GM12878 (cell line): ENCODE measurements around the gene MRPS18A. TPM values are rescaled to one million over a fixed set of nuclear protein-coding genes. Genes with fewer than 3 reads are reported as not detected.
"Not testable (repeated sequence)": the region's sequence is repeated elsewhere in the genome, so short reads cannot be mapped to it uniquely, and the experiment has no call there.

Experiments used
- ATAC-seq: fragments of 200-7000 bp; cut with Tn5 transposase; 3 replicates; pipeline ENCODE4 v1.9.1; 2020; ENCODE audit warnings: mild to moderate bottlenecking, moderate library complexity
- BruUV-seq: library from RNA; stranded (reverse); fragments of 400-500 nt; replicated peaks from 2 replicates; lab custom pipeline; 2021; lab: Mats Ljungman, UMichigan
- CTCF ChIA-PET: fragments of 300-600 bp; sonication (Branson Sonifier 250); formaldehyde crosslinking; extraction: SDS; loops from one replicate; lab custom pipeline; 2021; ENCODE audit warnings: inconsistent platforms; lab: Yijun Ruan, JAX
- POLR2A ChIA-PET: fragments of 350-600 bp; formaldehyde crosslinking; extraction: SDS; loops from one replicate; lab custom pipeline; 2021; ENCODE audit warnings: inconsistent platforms; lab: Charles Lee
- RAD21 ChIA-PET: fragments of 300-600 bp; sonication (Branson Sonifier 250); formaldehyde crosslinking; loops from one replicate; lab custom pipeline; 2023; ENCODE audit warnings: antibody characterized with exemption; ENCODE audit not compliant: unreplicated experiment; lab: Charles Lee
- SMC1A ChIA-PET: fragments of 300-600 bp; sonication (Branson Sonifier 250); formaldehyde crosslinking; loops from one replicate; lab custom pipeline; 2023; ENCODE audit not compliant: unreplicated experiment, uncharacterized antibody; lab: Charles Lee
- DNase-seq: peaks from one replicate; pipeline ENCODE4 v3.0.0-alpha.2; 2011; ENCODE audit warnings: low read depth, low spot score
- FAIRE-seq: peaks from 3 replicates; lab custom pipeline; 2011; peaks lifted over from hg19 to GRCh38; lab: Jason Lieb, UNC
- H2AFZ ChIP-seq: 2 replicates; pipeline ENCODE4 v1.6.0; 2011; ENCODE audit warnings: low read depth, low read length, control low read depth; ENCODE audit not compliant: control insufficient read depth
- H3K27ac ChIP-seq: 2 replicates; pipeline ENCODE4 v1.5.1; 2011; ENCODE audit warnings: control low read depth; ENCODE audit not compliant: control insufficient read depth, insufficient read depth
- H3K27me3 ChIP-seq, 2 experiments: replicated peaks in 1 of 2; 2 replicates each; pipeline versions ENCODE4 v1.6.0 to v1.6.1; 2011; ENCODE audit warnings: low read length in 1 of 2; ENCODE audit not compliant: control insufficient read depth in 2 of 2, insufficient read depth in 2 of 2
- H3K36me3 ChIP-seq, 2 experiments: 2 replicates each; pipeline ENCODE4 v1.5.1; 2011; ENCODE audit warnings: low read length in 1 of 2; ENCODE audit not compliant: control insufficient read depth in 2 of 2, insufficient read depth in 2 of 2
- H3K4me1 ChIP-seq: 2 replicates; pipeline ENCODE4 v1.6.1; 2011; ENCODE audit warnings: mild to moderate bottlenecking, low read length, moderate library complexity, mixed read lengths; ENCODE audit not compliant: control insufficient read depth, insufficient read depth
- H3K4me2 ChIP-seq: 2 replicates; pipeline ENCODE4 v1.6.0; 2011; ENCODE audit warnings: control low read depth; ENCODE audit not compliant: control insufficient read depth, insufficient read depth
- H3K4me3 ChIP-seq: fragments of 200-600 bp; sonication (generic); 2 replicates; pipeline ENCODE4 v1.5.1; 2016
- H3K79me2 ChIP-seq: 2 replicates; pipeline ENCODE4 v1.6.0; 2011; ENCODE audit warnings: low read length; ENCODE audit not compliant: control insufficient read depth, insufficient read depth
- H3K9ac ChIP-seq: 2 replicates; pipeline ENCODE4 v1.8.0; 2011; ENCODE audit warnings: low read length, control low read depth, mixed read lengths; ENCODE audit not compliant: control insufficient read depth, insufficient read depth
- H3K9me3 ChIP-seq: replicated peaks from 3 replicates; pipeline ENCODE4 v1.5.1; 2011; ENCODE audit warnings: mild to moderate bottlenecking, low read length; ENCODE audit not compliant: control insufficient read depth, insufficient read depth
- H4K20me1 ChIP-seq: 2 replicates; pipeline ENCODE4 v1.6.0; 2011; ENCODE audit not compliant: control insufficient read depth, insufficient read depth
- BMI1 ChIP-seq: fragments of 450-650 bp; IDR thresholded peaks from 2 replicates; pipeline ENCODE4 v1.6.1; 2016; ENCODE audit warnings: mild to moderate bottlenecking, moderate library complexity, borderline replicate concordance
- HDAC2 ChIP-seq: fragments of 200-600 bp; sonication (generic); IDR thresholded peaks from 2 replicates; pipeline ENCODE4 v1.6.1; 2017
- NFXL1 ChIP-seq: fragments of 450-650 bp; IDR thresholded peaks from 2 replicates; pipeline ENCODE4 v1.6.1; 2017; ENCODE audit warnings: antibody characterized with exemption, mild to moderate bottlenecking, borderline replicate concordance
- STAT3 ChIP-seq: IDR thresholded peaks from 2 replicates; pipeline ENCODE4 v1.6.1; 2011; ENCODE audit warnings: low read depth, low read length, improper control_type of control experiment
- TAF1 ChIP-seq: IDR thresholded peaks from 2 replicates; pipeline ENCODE4 v1.6.1; 2011; ENCODE audit warnings: mild to moderate bottlenecking, low read depth, low read length, borderline replicate concordance
- ZZZ3 ChIP-seq: IDR thresholded peaks from 2 replicates; pipeline ENCODE4 v1.6.1; 2011; ENCODE audit warnings: low read depth; ENCODE audit not compliant: control insufficient read depth, insufficient read length
- whole genome bisulfite sequencing: methylation state at CpG from one replicate; pipeline ENCODE4 v1.1.6; 2016; ENCODE audit warnings: low lambda C conversion rate; ENCODE audit not compliant: insufficient replicate concordance, insufficient coverage; ENCODE audit errors: missing lambda C conversion rate; 5-methylcytosine and 5-hydroxymethylcytosine counted together
- in situ Hi-C: fragments of 300-500 bp; cut with MboI; formaldehyde crosslinking; loops from 9 replicates; pipeline ENCODE4 v1.14.3; 2018; ENCODE audit warnings: mixed read lengths
- intact Hi-C: fragments of 100-400 bp; cut with micrococcal nuclease; formaldehyde crosslinking; loops from one replicate; pipeline ENCODE4 v1.14.2; 2022; ENCODE audit not compliant: unreplicated experiment
- polyA plus RNA-seq, 11 experiments: library from polyadenylated mRNA; depleted of rRNA in 4 of 11; unstranded in 6 of 11; stranded (reverse) in 5 of 11; fragments of >200 nt; fragmentation: Nextera tagmentation in 4 of 11; fragmentation: Illumina TruSeq in 1 of 11; extraction: Ambion mirVana in 4 of 11; extraction: Trizol in 1 of 11; gene quantifications; 1 replicate in 1 of 11; 2 replicates in 10 of 11; pipeline versions ENCODE4 v1.2.1 to v1.2.3, GENCODE V29; 2011 to 2016; ENCODE audit warnings: inconsistent platforms in 2 of 11, missing spikeins in 2 of 11, low read depth in 1 of 11
- total RNA-seq, 4 experiments: library from RNA; depleted of rRNA in 3 of 4; stranded (reverse); fragments of >200 nt in 3 of 4; fragmentation: Illumina TruSeq in 1 of 4; extraction: Trizol in 1 of 4; gene quantifications; 2 replicates each; pipeline versions ENCODE4 v1.2.1 to v1.2.3, GENCODE V29; 2013 to 2021
- TF ChIP-seq, protein P1 (sequence below): fragments of 450-650 bp; IDR thresholded peaks from 2 replicates; pipeline ENCODE4 v1.6.1; 2016; ENCODE audit warnings: mild to moderate bottlenecking
- TF ChIP-seq, protein P2 (sequence below): IDR thresholded peaks from 2 replicates; pipeline ENCODE4 v1.6.1; 2012; ENCODE audit warnings: mild to moderate bottlenecking, low read depth, low read length

The MRPS18A gene
- total and polyA plus RNA-seq, 10 of the 15 experiments (the other 5 are each of a cell fraction or from before 2014, with no cell fraction given), result 66.3 to 158 (median 98.7) TPM

DNA sequence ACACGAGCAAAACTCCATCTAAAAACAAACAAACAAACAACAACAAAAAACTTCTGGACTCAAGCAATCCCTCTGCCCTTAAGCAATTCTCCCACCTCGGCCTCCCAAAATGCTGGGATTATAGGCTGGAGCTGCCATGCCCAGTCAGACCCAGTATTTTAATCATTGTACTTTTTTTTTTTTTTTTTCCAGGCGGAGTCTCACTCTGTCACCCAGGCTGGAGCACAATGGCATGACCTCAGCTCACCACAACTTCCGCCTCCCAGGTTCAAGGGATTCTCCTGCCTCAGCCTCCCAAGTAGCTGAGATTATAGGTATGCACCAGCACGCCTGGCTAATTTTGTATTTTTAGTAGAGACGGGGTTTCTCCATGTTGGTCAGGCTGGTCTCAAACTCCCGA lies 54.6 kb downstream of the MRPS18A start:
- Histone ChIP-seq H3K4me1 (peaks cover 16% of the 10 kb centered on the region), H3K79me2 (peaks cover 27% of the 10 kb centered on the region)
- H3K36me3 ChIP-seq, BruUV-seq, H3K4me2 ChIP-seq, intact Hi-C loops, in situ Hi-C loops, H4K20me1 ChIP-seq, CTCF ChIA-PET, H3K27ac ChIP-seq, H3K27me3 ChIP-seq, SMC1A ChIA-PET, H2AFZ ChIP-seq, FAIRE-seq, H3K9me3 ChIP-seq, H3K9ac ChIP-seq, DNase-seq, ATAC-seq, H3K4me3 ChIP-seq: not testable (repeated sequence)
- ChIA-PET RAD21 (interaction anchor here (0.7 kb wide), 1 partner anchor 451 kb away, joined by 3 read pairs; the partner anchor contains the start of gene CUL9), POLR2A (interaction anchor here (0.6 to 0.7 kb wide), 3 partner anchors 17 to 362 kb away, joined by 3 to 4 read pairs (median 4); no protein-coding TSS in a partner anchor)
- 61% methylated on average over 6 of the region's 7 CpGs for WGBS

DNA sequence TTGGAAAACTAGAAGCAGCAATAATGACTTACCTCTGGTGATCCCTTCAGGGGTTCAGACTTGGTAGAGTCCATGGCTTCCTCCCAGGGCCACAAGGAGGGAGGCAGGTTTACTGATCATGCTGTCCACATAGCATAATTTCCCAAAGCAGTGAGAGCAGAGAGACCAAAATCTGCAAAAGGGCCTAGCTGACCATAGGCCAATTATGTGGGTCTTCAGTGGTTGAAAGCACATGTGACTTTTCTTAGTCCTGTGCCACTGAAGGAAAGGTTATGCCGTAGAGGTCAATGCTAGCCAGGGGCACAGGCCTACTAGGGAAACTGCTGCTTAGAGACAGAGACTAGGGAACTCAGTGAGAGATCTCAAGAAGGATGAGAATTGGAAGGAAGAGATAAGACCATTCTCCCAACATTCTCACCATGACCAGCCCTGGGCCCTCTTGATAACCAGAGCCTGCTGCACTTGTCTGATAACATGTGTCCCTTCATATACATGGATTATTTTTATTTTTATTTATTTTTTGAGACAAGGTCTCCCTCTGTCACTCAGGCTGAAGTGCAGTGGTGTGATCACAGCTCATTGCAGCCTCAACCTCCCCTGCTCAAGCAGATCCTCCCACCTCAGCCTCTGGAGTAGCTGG lies 56.5 kb downstream of the MRPS18A start:
- Histone ChIP-seq H4K20me1 (no peaks in the 10 kb centered on the region), H3K4me2 (no peak overlapping the region; the same call in 1 of the 2 replicates), H3K4me3 (no peak overlapping the region), H3K4me1 (peaks cover 25% of the 10 kb centered on the region), H3K9me3 (no peaks in the 10 kb centered on the region), H3K27me3 (no peaks in the 10 kb centered on the region), H3K36me3 (peaks cover 0 to 4% of the 10 kb centered on the region in 2 experiments; a peak in 1 of 4 replicates), H3K27ac (peak overlapping the region; percentile 63), H3K79me2 (peaks cover 26% of the 10 kb centered on the region), H2AFZ (peak overlapping the region; percentile 51; the same call in 1 of the 2 replicates), H3K9ac (no peak overlapping the region)
- FAIRE-seq (no peak), DNase-seq (no peak), ATAC-seq (no peak)
- ChIA-PET POLR2A (interaction anchor here (0.6 to 2.9 kb wide), 8 partner anchors 13 to 702 kb away, joined by 3 to 16 read pairs (median 5); partner anchors contain the start of genes CNPY3 and DNPH1), RAD21 (no interaction called here), CTCF (interaction anchor here (0.9 to 2.3 kb wide), 3 partner anchors 22 to 637 kb away, joined by 3 to 16 read pairs (median 10); no protein-coding TSS in a partner anchor), SMC1A (interaction anchor here (1.4 to 2.1 kb wide), 2 partner anchors 54 to 139 kb away, joined by 3 to 7 read pairs; partner anchors contain the start of gene VEGFA)
- in situ Hi-C loops (no loop called here), intact Hi-C loops (no loop called here)
- no TSS peak for BruUV-seq
- 96% methylated on average over 1 of the region's 1 CpG for WGBS
- TF ChIP-seq ZZZ3 (no peak), BMI1 (no peak), HDAC2 (no peak), TAF1 (no peak), STAT3 (no peak), NFXL1 (no peak)
- TF ChIP-seq, protein P1, sequence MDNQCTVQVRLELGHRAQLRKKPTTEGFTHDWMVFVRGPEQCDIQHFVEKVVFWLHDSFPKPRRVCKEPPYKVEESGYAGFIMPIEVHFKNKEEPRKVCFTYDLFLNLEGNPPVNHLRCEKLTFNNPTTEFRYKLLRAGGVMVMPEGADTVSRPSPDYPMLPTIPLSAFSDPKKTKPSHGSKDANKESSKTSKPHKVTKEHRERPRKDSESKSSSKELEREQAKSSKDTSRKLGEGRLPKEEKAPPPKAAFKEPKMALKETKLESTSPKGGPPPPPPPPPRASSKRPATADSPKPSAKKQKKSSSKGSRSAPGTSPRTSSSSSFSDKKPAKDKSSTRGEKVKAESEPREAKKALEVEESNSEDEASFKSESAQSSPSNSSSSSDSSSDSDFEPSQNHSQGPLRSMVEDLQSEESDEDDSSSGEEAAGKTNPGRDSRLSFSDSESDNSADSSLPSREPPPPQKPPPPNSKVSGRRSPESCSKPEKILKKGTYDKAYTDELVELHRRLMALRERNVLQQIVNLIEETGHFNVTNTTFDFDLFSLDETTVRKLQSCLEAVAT, result no peak
- TF ChIP-seq, protein P2, sequence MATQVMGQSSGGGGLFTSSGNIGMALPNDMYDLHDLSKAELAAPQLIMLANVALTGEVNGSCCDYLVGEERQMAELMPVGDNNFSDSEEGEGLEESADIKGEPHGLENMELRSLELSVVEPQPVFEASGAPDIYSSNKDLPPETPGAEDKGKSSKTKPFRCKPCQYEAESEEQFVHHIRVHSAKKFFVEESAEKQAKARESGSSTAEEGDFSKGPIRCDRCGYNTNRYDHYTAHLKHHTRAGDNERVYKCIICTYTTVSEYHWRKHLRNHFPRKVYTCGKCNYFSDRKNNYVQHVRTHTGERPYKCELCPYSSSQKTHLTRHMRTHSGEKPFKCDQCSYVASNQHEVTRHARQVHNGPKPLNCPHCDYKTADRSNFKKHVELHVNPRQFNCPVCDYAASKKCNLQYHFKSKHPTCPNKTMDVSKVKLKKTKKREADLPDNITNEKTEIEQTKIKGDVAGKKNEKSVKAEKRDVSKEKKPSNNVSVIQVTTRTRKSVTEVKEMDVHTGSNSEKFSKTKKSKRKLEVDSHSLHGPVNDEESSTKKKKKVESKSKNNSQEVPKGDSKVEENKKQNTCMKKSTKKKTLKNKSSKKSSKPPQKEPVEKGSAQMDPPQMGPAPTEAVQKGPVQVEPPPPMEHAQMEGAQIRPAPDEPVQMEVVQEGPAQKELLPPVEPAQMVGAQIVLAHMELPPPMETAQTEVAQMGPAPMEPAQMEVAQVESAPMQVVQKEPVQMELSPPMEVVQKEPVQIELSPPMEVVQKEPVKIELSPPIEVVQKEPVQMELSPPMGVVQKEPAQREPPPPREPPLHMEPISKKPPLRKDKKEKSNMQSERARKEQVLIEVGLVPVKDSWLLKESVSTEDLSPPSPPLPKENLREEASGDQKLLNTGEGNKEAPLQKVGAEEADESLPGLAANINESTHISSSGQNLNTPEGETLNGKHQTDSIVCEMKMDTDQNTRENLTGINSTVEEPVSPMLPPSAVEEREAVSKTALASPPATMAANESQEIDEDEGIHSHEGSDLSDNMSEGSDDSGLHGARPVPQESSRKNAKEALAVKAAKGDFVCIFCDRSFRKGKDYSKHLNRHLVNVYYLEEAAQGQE, result no peak
